DND-41 (cell line): ENCODE results near the gene TMEM59L.
A peak's percentile ranks its signal among the peaks of the same experiment; 100 is the strongest.
"Not testable (repeated sequence)": the region's sequence is repeated elsewhere in the genome, so short reads cannot be mapped to it uniquely, and the experiment has no call there.

Experiments
- ATAC-seq: fragments of 200-7000 bp; cut with Tn5 transposase; 3 replicates; pipeline ENCODE4 v1.9.1; 2021; ENCODE audit warnings: low read depth; ENCODE audit not compliant: insufficient read depth
- DNase-seq: peaks from one replicate; pipeline ENCODE4 v3.0.0-alpha.2; 2020
- H2AFZ ChIP-seq: 2 replicates; pipeline ENCODE4 v1.6.0; 2012; ENCODE audit warnings: low read depth, low read length
- H3K27ac ChIP-seq: 2 replicates; pipeline ENCODE4 v1.5.1; 2012; ENCODE audit warnings: low read length, inconsistent platforms
- H3K27me3 ChIP-seq: fragments of 200-600 bp; sonication (generic); 2 replicates; pipeline ENCODE4 v1.6.0; 2012; ENCODE audit warnings: low read length, mild to moderate bottlenecking, inconsistent platforms; ENCODE audit not compliant: insufficient read depth, poor library complexity
- H3K36me3 ChIP-seq: 2 replicates; pipeline ENCODE4 v1.5.1; 2012; ENCODE audit warnings: low read length, inconsistent platforms; ENCODE audit not compliant: insufficient read depth
- H3K4me1 ChIP-seq: 2 replicates; pipeline ENCODE4 v1.5.1; 2012; ENCODE audit warnings: mild to moderate bottlenecking, low read length; ENCODE audit not compliant: insufficient read depth
- H3K4me2 ChIP-seq: 2 replicates; pipeline ENCODE4 v1.6.0; 2012; ENCODE audit warnings: mild to moderate bottlenecking, moderate library complexity, low read length, inconsistent platforms; ENCODE audit not compliant: insufficient read depth
- H3K4me3 ChIP-seq, 2 experiments: fragments of 200-600 bp in 1 of 2; shearing (Covaris generic) in 1 of 2; 2 replicates each; pipeline ENCODE4 v1.5.1; 2012 to 2016; ENCODE audit warnings: inconsistent platforms in 2 of 2, low read length in 2 of 2, mild to moderate bottlenecking in 2 of 2, low read depth in 1 of 2, moderate library complexity in 1 of 2
- H3K79me2 ChIP-seq: 2 replicates; pipeline ENCODE4 v1.6.0; 2012; ENCODE audit warnings: low read length, inconsistent platforms; ENCODE audit not compliant: insufficient read depth
- H3K9ac ChIP-seq: 2 replicates; pipeline ENCODE4 v1.6.0; 2012; ENCODE audit warnings: low read depth, mild to moderate bottlenecking, inconsistent platforms, low read length, moderate library complexity
- H3K9me3 ChIP-seq: 2 replicates; pipeline ENCODE4 v1.5.1; 2012; ENCODE audit warnings: low read length, moderate library complexity, mild to moderate bottlenecking, inconsistent platforms; ENCODE audit not compliant: insufficient read depth, severe bottlenecking
- H4K20me1 ChIP-seq: 2 replicates; pipeline ENCODE4 v1.6.0; 2012; ENCODE audit warnings: low read length; ENCODE audit not compliant: insufficient read depth
- CTCF ChIP-seq: IDR thresholded peaks from 2 replicates; pipeline ENCODE4 v1.5.1; 2012; ENCODE audit warnings: borderline replicate concordance, low read length, moderate library complexity, mild to moderate bottlenecking; ENCODE audit not compliant: poor library complexity, severe bottlenecking; ENCODE audit errors: extremely low read depth
- EZH2 ChIP-seq: IDR thresholded peaks from 3 replicates; pipeline ENCODE4 v1.6.1; 2012; ENCODE audit warnings: borderline replicate concordance, low read depth, mild to moderate bottlenecking, moderate library complexity, low read length, inconsistent platforms; ENCODE audit not compliant: severe bottlenecking

TMEM59L gene

GRCh38 chr19:18589380-18590272 lies 23.0 kb upstream of the TMEM59L start:
- DNase-seq (peak; percentile 73), ATAC-seq (peak; percentile 58)
- peak overlapping the region; percentile 33 to 71 for H3K4me3 ChIP-seq
- peak overlapping the region; percentile 75 for H3K9ac ChIP-seq
- H3K4me1 ChIP-seq: peaks cover 56% of the 10 kb centered on the region
- no peaks in the 10 kb centered on the region for H3K9me3 ChIP-seq
- H3K27ac ChIP-seq: peak overlapping the region; percentile 85
- H2AFZ ChIP-seq: peak overlapping the region; percentile 82
- peaks cover 8% of the 10 kb centered on the region for H3K36me3 ChIP-seq
- TF ChIP-seq CTCF: peak; percentile 27
- TF ChIP-seq EZH2: no peak
- peaks cover 7% of the 10 kb centered on the region for H4K20me1 ChIP-seq
- no peaks in the 10 kb centered on the region for H3K27me3 ChIP-seq
- peak overlapping the region; percentile 81 for H3K4me2 ChIP-seq
- H3K79me2 ChIP-seq: peaks cover 14% of the 10 kb centered on the region

DNA sequence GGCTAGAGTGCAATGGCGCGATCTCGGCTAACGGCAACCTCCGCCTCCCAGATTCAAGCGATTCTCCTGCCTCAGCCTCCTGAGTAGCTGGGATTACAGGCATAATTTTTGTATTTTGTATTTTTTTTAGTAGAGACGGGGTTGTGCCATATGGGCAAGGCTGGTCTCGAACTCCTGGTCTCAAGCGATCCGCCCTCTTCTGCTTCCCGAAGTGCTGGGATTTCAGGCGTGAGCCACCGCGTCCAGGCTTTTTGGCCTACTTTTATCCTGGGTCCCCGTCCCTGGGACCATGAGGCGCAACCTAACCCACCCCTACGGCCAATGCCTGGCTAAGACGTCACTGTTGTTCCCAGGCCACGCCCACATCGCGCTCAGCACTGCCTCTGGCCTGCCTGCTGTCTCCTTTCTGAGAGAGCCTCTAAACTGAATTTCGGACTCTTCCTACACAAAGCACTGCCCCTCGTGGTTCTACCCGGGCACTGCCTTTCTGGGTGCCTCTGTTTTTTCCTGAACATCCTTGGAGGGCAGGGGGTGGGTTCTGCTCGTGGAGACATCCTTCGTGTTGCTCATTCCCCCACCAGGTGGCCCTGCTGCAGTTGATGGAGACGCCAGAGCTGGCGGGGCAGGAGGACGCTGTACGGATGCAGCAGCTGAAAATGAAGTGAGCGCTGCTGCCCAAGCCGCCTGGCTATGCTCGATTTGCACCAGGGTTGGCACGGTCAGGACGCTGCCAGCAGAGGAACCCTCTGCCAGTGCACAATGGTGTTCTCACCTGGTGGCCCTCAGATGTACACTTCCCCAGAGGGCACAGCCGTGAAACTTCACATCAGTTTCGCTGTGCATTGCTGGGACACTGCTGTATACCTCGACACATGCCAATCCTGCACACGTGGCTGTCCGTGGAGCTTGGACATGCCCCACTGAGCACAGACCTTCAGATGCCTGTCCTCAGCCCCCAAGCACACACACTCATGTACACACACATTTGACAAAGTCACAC lies 22.1 kb upstream of the TMEM59L start:
- peaks cover 14% of the 10 kb centered on the region for H3K79me2 ChIP-seq
- peak; percentile 29 for TF ChIP-seq CTCF
- no peak for TF ChIP-seq EZH2
- H3K27ac ChIP-seq: no peak overlapping the region

DNA sequence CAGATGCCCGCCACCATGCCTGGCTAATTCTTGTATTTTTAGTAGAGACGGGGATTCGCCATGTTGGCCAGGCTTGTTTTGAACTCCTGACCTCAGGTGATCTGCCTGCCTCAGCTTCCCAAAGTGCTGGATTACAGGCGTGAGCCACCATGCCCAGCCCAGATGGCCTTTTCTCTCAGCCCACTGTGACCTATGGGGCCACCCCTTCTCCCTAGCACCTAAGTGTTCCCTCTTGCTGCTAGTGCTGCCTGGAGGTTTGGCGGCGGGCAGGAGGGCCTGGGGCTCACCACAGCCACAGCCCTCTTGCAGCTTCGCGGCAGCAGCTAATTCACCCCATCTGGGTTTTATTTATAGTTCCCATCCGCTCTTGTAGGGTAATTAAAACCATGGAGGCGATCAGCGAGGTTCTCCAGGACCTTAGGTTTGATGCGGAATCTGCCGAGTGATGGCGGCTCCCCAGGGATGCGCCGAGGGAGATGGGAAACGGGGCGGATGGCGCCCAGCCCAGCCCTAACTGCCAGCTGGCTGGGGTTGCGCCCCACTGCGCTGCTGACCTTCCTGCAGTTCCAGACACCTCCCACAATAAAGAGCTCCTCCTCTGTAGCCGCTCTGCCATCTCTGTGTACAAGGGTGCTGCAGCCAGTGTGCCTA lies 20.8 kb upstream of the TMEM59L start:
- H3K4me3 ChIP-seq: no peak overlapping the region
- H3K9me3 ChIP-seq: no peaks in the 10 kb centered on the region

More for the DNA sequence above, 22.1 kb upstream of the TMEM59L start:
- Histone ChIP-seq H3K9ac (0 out of 2 replicates have a peak overlapping the region, but pooled peaks have one; percentile 75), H2AFZ (no peak overlapping the region), H3K4me2 (peak overlapping the region; percentile 81), H3K4me3 (peak overlapping the region in 1 of 2 experiments; percentile 71; a peak in 1 of 4 replicates), H4K20me1 (peaks cover 7% of the 10 kb centered on the region), H3K9me3 (no peaks in the 10 kb centered on the region), H3K4me1 (peaks cover 53% of the 10 kb centered on the region), H3K36me3 (peaks cover 8% of the 10 kb centered on the region), H3K27me3 (no peaks in the 10 kb centered on the region)
- DNase-seq (peak; percentile 25), ATAC-seq (no peak)

GRCh38 chr19:18592732-18593131 lies 19.9 kb upstream of the TMEM59L start:
- H3K36me3 ChIP-seq, H4K20me1 ChIP-seq, H3K9ac ChIP-seq, H2AFZ ChIP-seq, H3K27ac ChIP-seq, H3K9me3 ChIP-seq, H3K4me2 ChIP-seq, DNase-seq, H3K27me3 ChIP-seq, H3K4me3 ChIP-seq, ATAC-seq: not testable (repeated sequence)
- H3K79me2 ChIP-seq: peaks cover 14% of the 10 kb centered on the region
- H3K4me1 ChIP-seq: peaks cover 45% of the 10 kb centered on the region

More for the DNA sequence above, 20.8 kb upstream of the TMEM59L start:
- DNase-seq (no peak), ATAC-seq (no peak)
- H3K27me3 ChIP-seq: no peaks in the 10 kb centered on the region
- H3K79me2 ChIP-seq: peaks cover 14% of the 10 kb centered on the region
- peaks cover 7% of the 10 kb centered on the region for H4K20me1 ChIP-seq
- no peak overlapping the region for H3K4me2 ChIP-seq
- TF ChIP-seq EZH2 (no peak), CTCF (no peak)
- H3K27ac ChIP-seq: no peak overlapping the region
- peaks cover 8% of the 10 kb centered on the region for H3K36me3 ChIP-seq
- no peak overlapping the region; the same call in 1 of the 2 replicates for H3K9ac ChIP-seq
- no peak overlapping the region for H2AFZ ChIP-seq
- peaks cover 52% of the 10 kb centered on the region for H3K4me1 ChIP-seq
